ENCODE data around the gene LCE5A.
"Not testable (repeated sequence)": the region's sequence is repeated elsewhere in the genome, so short reads cannot be mapped to it uniquely, and the experiment has no call there.

LCE5A gene

GRCh38 chr1:152543820-152544219 is 33.2 kb downstream of the LCE5A start:
- Histone ChIP-seq H3K9me3 (ENCODE audit: control insufficient read depth in 5 of 5, low read length in 5 of 5) (peaks cover 0 to 7% (median 0%) of the 10 kb centered on the region in 5 donors), H3K36me3 (ENCODE audit: control insufficient read depth in 5 of 5, insufficient read depth in 5 of 5, low read length in 5 of 5) (no peaks in the 10 kb centered on the region), H3K27me3 (ENCODE audit: control insufficient read depth in 5 of 5, insufficient read depth in 4 of 5, low read length in 5 of 5) (no peaks in the 10 kb centered on the region), H3K9ac (ENCODE audit: low read length in 5 of 5) (no peak overlapping the region), H3K27ac (ENCODE audit: low read depth, low read length) (no peak overlapping the region), H3K4me1 (ENCODE audit: control insufficient read depth in 5 of 5, insufficient read depth in 5 of 5, low read length in 5 of 5) (no peaks in the 10 kb centered on the region), H3K4me3 (ENCODE audit: low read depth in 1 of 5, low read length in 5 of 5) (no peak overlapping the region)

- no peak overlapping the region for H3K4me3 ChIP-seq (ENCODE audit: low read depth in 1 of 5, low read length in 5 of 5)
- no peaks in the 10 kb centered on the region for H3K27me3 ChIP-seq (ENCODE audit: control insufficient read depth in 5 of 5, insufficient read depth in 4 of 5, low read length in 5 of 5)
- no peaks in the 10 kb centered on the region for H3K36me3 ChIP-seq (ENCODE audit: control insufficient read depth in 5 of 5, insufficient read depth in 5 of 5, low read length in 5 of 5)
- no peak overlapping the region for H3K9ac ChIP-seq (ENCODE audit: low read length in 5 of 5)
- no peak overlapping the region for H3K27ac ChIP-seq (ENCODE audit: low read depth, low read length)
- H3K9me3 ChIP-seq (ENCODE audit: control insufficient read depth in 5 of 5, low read length in 5 of 5), result peaks cover 0 to 7% (median 0%) of the 10 kb centered on the region in 5 donors
- no peaks in the 10 kb centered on the region for H3K4me1 ChIP-seq (ENCODE audit: control insufficient read depth in 5 of 5, insufficient read depth in 5 of 5, low read length in 5 of 5)
Measured at GRCh38 chr1:152546704-152547103, 36.1 kb downstream of the LCE5A start.

GRCh38 chr1:152548358-152548757 is 37.8 kb downstream of the LCE5A start:
- H3K9me3 ChIP-seq (ENCODE audit: control insufficient read depth in 5 of 5, low read length in 5 of 5); H3K9ac ChIP-seq (ENCODE audit: low read length in 5 of 5); H3K36me3 ChIP-seq (ENCODE audit: control insufficient read depth in 5 of 5, insufficient read depth in 5 of 5, low read length in 5 of 5); H3K27ac ChIP-seq (ENCODE audit: low read depth, low read length); H3K4me3 ChIP-seq (ENCODE audit: low read depth in 1 of 5, low read length in 5 of 5); H3K27me3 ChIP-seq (ENCODE audit: control insufficient read depth in 5 of 5, insufficient read depth in 4 of 5, low read length in 5 of 5); H3K4me1 ChIP-seq (ENCODE audit: control insufficient read depth in 5 of 5, insufficient read depth in 5 of 5, low read length in 5 of 5): not testable (repeated sequence)
